Natural killer cell treated with Interleukin-12 subunit alpha and Interleukin-12 subunit beta and Interleukin-15 and Interleukin-18, amount 100 ng/mL, for 72 hours (primary cell): ENCODE results near the gene ADAMTS2. TPM values are rescaled to one million over a fixed set of nuclear protein-coding genes. Genes with fewer than 3 reads are reported as not detected.
A peak's percentile ranks its signal among the peaks of the same experiment; 100 is the strongest.

Source experiments
- ATAC-seq, 2 donors: fragments of 150-1000 bp; cut with Tn5 transposase in 1 of 2; sonication (Bioruptor Pico), chemical (Tn5 transposase) in 1 of 2; 2 replicates each; pipeline ENCODE4 v1.10.0; 2021
- DNase-seq: peaks from one replicate; pipeline ENCODE4 v3.0.0; 2022; ENCODE audit warnings: low spot score
- H3K27ac Mint-ChIP-seq, 2 donors: 1 replicate in 1 of 2; 2 replicates in 1 of 2; pipeline ENCODE4 v1.8.0; 2022; ENCODE audit warnings: mixed read lengths in 2 of 2, mild to moderate bottlenecking in 1 of 2, moderate library complexity in 1 of 2
- H3K27me3 Mint-ChIP-seq, 2 donors: 1 replicate in 1 of 2; 2 replicates in 1 of 2; pipeline ENCODE4 v1.8.0; 2022; ENCODE audit warnings: mixed read lengths in 2 of 2
- H3K36me3 Mint-ChIP-seq: one replicate; pipeline ENCODE4 v1.8.0; 2022; ENCODE audit warnings: mixed read lengths
- H3K4me1 Mint-ChIP-seq, 2 donors: 1 replicate in 1 of 2; 2 replicates in 1 of 2; pipeline ENCODE4 v1.8.0; 2022; ENCODE audit warnings: low read depth in 2 of 2, mixed read lengths in 2 of 2, mild to moderate bottlenecking in 1 of 2
- H3K4me3 Mint-ChIP-seq: one replicate; pipeline ENCODE4 v1.8.0; 2022; ENCODE audit warnings: mixed read lengths
- H3K9me3 Mint-ChIP-seq: 2 replicates; pipeline ENCODE4 v1.8.0; 2022; ENCODE audit warnings: mixed read lengths
- total RNA-seq, 2 donors: library from RNA; stranded (reverse); gene quantifications; one replicate each; pipeline ENCODE4 v1.2.3, GENCODE V29; 2022

Gene ADAMTS2
- total RNA-seq, 2 donors from 2014 or later = not detected

- no peak for DNase-seq
- H3K4me3 Mint-ChIP-seq = no peak overlapping the region
- no peak for ATAC-seq
- H3K9me3 Mint-ChIP-seq = no peaks in the 10 kb centered on the region
- no peaks in the 10 kb centered on the region for H3K36me3 Mint-ChIP-seq
- H3K4me1 Mint-ChIP-seq = no peaks in the 10 kb centered on the region
- H3K27me3 Mint-ChIP-seq = no peaks in the 10 kb centered on the region
- no peak overlapping the region for H3K27ac Mint-ChIP-seq
Observed at GRCh38 chr5:179278119-179278518, 67.1 kb downstream of the ADAMTS2 start.

- no peak overlapping the region for H3K27ac Mint-ChIP-seq
- DNase-seq (no peak), ATAC-seq (no peak)
- no peak overlapping the region for H3K4me3 Mint-ChIP-seq
- no peaks in the 10 kb centered on the region for H3K27me3 Mint-ChIP-seq
- no peaks in the 10 kb centered on the region for H3K4me1 Mint-ChIP-seq
- H3K36me3 Mint-ChIP-seq = no peaks in the 10 kb centered on the region
- H3K9me3 Mint-ChIP-seq = no peaks in the 10 kb centered on the region
Observed at GRCh38 chr5:179276838-179277395, 68.3 kb downstream of the ADAMTS2 start.

GRCh38 chr5:179275941-179276837, 69.1 kb downstream of the ADAMTS2 start:
- ATAC-seq (no peak), DNase-seq (no peak)
- H3K4me3 Mint-ChIP-seq = no peak overlapping the region
- H3K27ac Mint-ChIP-seq = no peak overlapping the region
- no peaks in the 10 kb centered on the region for H3K9me3 Mint-ChIP-seq
- H3K27me3 Mint-ChIP-seq = no peaks in the 10 kb centered on the region
- H3K4me1 Mint-ChIP-seq = no peaks in the 10 kb centered on the region
- no peaks in the 10 kb centered on the region for H3K36me3 Mint-ChIP-seq

- ATAC-seq (no peak), DNase-seq (no peak)
- Mint-ChIP-seq H3K36me3 (no peaks in the 10 kb centered on the region), H3K4me1 (no peaks in the 10 kb centered on the region), H3K9me3 (no peaks in the 10 kb centered on the region), H3K27ac (no peak overlapping the region), H3K27me3 (no peaks in the 10 kb centered on the region), H3K4me3 (no peak overlapping the region)
Observed at GRCh38 chr5:179275381-179275878, 69.8 kb downstream of the ADAMTS2 start.

GRCh38 chr5:179274321-179275315, 70.6 kb downstream of the ADAMTS2 start:
- no peak for DNase-seq
- ATAC-seq = no peak
- Mint-ChIP-seq H3K9me3 (no peaks in the 10 kb centered on the region), H3K4me1 (no peaks in the 10 kb centered on the region), H3K36me3 (no peaks in the 10 kb centered on the region), H3K4me3 (no peak overlapping the region), H3K27ac (no peak overlapping the region), H3K27me3 (no peaks in the 10 kb centered on the region)

- DNase-seq = no peak
- Mint-ChIP-seq H3K4me1 (no peaks in the 10 kb centered on the region), H3K9me3 (no peaks in the 10 kb centered on the region), H3K27me3 (no peaks in the 10 kb centered on the region), H3K36me3 (no peaks in the 10 kb centered on the region), H3K4me3 (no peak overlapping the region), H3K27ac (no peak overlapping the region)
- no peak for ATAC-seq
Observed at GRCh38 chr5:179273441-179274145, 71.7 kb downstream of the ADAMTS2 start.

- Mint-ChIP-seq H3K27me3 (no peaks in the 10 kb centered on the region), H3K4me3 (no peak overlapping the region), H3K27ac (no peak overlapping the region), H3K36me3 (no peaks in the 10 kb centered on the region), H3K4me1 (no peaks in the 10 kb centered on the region), H3K9me3 (no peaks in the 10 kb centered on the region)
- peak in 1 of 2 donors; percentile 37 for ATAC-seq
- no peak for DNase-seq
Observed at GRCh38 chr5:179273073-179273435, 72.2 kb downstream of the ADAMTS2 start.

GRCh38 chr5:179272326-179273072, 72.8 kb downstream of the ADAMTS2 start:
- DNase-seq = no peak
- Mint-ChIP-seq H3K36me3 (no peaks in the 10 kb centered on the region), H3K4me3 (no peak overlapping the region), H3K27me3 (no peaks in the 10 kb centered on the region), H3K4me1 (no peaks in the 10 kb centered on the region), H3K27ac (no peak overlapping the region), H3K9me3 (no peaks in the 10 kb centered on the region)
- peak in 1 of 2 donors; percentile 13 for ATAC-seq

- DNase-seq = no peak
- Mint-ChIP-seq H3K4me3 (no peak overlapping the region), H3K27me3 (no peaks in the 10 kb centered on the region), H3K9me3 (no peaks in the 10 kb centered on the region), H3K4me1 (no peaks in the 10 kb centered on the region), H3K27ac (no peak overlapping the region), H3K36me3 (no peaks in the 10 kb centered on the region)
- ATAC-seq = no peak
Observed at GRCh38 chr5:179271821-179272325, 73.4 kb downstream of the ADAMTS2 start.

- no peaks in the 10 kb centered on the region for H3K4me1 Mint-ChIP-seq
- no peak overlapping the region for H3K4me3 Mint-ChIP-seq
- H3K27me3 Mint-ChIP-seq = no peaks in the 10 kb centered on the region
- H3K9me3 Mint-ChIP-seq = no peaks in the 10 kb centered on the region
- DNase-seq = no peak
- ATAC-seq = no peak
- no peaks in the 10 kb centered on the region for H3K36me3 Mint-ChIP-seq
- no peak overlapping the region for H3K27ac Mint-ChIP-seq
Observed at GRCh38 chr5:179271428-179271734, 73.9 kb downstream of the ADAMTS2 start.

GRCh38 chr5:179270581-179271427, 74.5 kb downstream of the ADAMTS2 start:
- Mint-ChIP-seq H3K9me3 (no peaks in the 10 kb centered on the region), H3K4me3 (no peak overlapping the region), H3K4me1 (no peaks in the 10 kb centered on the region), H3K27ac (no peak overlapping the region), H3K36me3 (no peaks in the 10 kb centered on the region), H3K27me3 (no peaks in the 10 kb centered on the region)
- DNase-seq (no peak), ATAC-seq (no peak)
